AG09309 (cell line): ENCODE data around the gene CCL2.

Experiments
- DNase-seq: peaks from one replicate; pipeline ENCODE4 v3.0.0-alpha.2; 2010; ENCODE audit warnings: low read depth
- H3K4me3 ChIP-seq: 2 replicates; pipeline ENCODE4 v1.5.1; 2011; ENCODE audit warnings: mild to moderate bottlenecking, low read depth, low read length, moderate library complexity; ENCODE audit not compliant: control insufficient read depth
- TF ChIP-seq, protein P1 (sequence below): IDR thresholded peaks from 2 replicates; pipeline ENCODE4 v1.5.1; 2011; ENCODE audit warnings: mild to moderate bottlenecking, low read depth, low read length, inconsistent platforms; ENCODE audit not compliant: insufficient read depth, control insufficient read depth; ENCODE audit errors: missing control alignments

CCL2 gene

DNA sequence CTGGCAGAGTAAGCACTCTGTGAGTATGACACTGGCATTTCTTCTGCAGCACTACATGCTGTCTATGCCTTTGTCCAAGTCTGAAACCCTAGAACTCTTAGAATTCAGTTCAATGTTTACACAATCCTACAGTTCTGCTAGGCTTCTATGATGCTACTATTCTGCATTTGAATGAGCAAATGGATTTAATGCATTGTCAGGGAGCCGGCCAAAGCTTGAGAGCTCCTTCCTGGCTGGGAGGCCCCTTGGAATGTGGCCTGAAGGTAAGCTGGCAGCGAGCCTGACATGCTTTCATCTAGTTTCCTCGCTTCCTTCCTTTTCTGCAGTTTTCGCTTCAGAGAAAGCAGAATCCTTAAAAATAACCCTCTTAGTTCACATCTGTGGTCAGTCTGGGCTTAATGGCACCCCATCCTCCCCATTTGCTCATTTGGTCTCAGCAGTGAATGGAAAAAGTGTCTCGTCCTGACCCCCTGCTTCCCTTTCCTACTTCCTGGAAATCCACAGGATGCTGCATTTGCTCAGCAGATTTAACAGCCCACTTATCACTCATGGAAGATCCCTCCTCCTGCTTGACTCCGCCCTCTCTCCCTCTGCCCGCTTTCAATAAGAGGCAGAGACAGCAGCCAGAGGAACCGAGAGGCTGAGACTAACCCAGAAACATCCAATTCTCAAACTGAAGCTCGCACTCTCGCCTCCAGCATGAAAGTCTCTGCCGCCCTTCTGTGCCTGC lies at the start of gene CCL2:
Gene CCL2 (plus strand): TSS at position 635 of the 730 bp plus-strand sequence. CDS start 65 bp downstream, at position 700.
- no peak for DNase-seq
- TF ChIP-seq, protein P1, sequence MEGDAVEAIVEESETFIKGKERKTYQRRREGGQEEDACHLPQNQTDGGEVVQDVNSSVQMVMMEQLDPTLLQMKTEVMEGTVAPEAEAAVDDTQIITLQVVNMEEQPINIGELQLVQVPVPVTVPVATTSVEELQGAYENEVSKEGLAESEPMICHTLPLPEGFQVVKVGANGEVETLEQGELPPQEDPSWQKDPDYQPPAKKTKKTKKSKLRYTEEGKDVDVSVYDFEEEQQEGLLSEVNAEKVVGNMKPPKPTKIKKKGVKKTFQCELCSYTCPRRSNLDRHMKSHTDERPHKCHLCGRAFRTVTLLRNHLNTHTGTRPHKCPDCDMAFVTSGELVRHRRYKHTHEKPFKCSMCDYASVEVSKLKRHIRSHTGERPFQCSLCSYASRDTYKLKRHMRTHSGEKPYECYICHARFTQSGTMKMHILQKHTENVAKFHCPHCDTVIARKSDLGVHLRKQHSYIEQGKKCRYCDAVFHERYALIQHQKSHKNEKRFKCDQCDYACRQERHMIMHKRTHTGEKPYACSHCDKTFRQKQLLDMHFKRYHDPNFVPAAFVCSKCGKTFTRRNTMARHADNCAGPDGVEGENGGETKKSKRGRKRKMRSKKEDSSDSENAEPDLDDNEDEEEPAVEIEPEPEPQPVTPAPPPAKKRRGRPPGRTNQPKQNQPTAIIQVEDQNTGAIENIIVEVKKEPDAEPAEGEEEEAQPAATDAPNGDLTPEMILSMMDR = no peak
- peak within 1 kb of the TSS; percentile 56 for H3K4me3 ChIP-seq

DNA sequence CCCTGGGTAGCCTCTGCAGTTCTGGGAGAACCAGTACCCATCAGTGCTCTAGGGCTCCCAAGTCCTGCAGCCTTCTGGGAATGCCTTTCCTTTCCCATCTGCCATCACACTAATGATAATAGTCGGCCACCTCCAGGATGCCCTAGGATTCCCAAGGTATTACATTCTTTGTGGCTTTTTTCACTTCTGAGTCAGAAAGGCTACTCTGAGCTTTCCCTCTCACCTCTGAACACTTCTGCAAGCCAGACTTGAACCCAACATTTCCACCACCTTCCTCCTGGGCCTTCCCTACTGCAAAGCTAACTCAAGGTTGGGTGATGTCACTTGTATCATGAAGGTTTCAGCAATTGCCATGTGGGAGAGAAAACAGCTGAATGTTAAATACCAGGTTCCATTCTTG lies 49.7 kb upstream of the CCL2 start:
- TF ChIP-seq, protein P1 = no peak
- DNase-seq = no peak
- no peak overlapping the region for H3K4me3 ChIP-seq

DNA sequence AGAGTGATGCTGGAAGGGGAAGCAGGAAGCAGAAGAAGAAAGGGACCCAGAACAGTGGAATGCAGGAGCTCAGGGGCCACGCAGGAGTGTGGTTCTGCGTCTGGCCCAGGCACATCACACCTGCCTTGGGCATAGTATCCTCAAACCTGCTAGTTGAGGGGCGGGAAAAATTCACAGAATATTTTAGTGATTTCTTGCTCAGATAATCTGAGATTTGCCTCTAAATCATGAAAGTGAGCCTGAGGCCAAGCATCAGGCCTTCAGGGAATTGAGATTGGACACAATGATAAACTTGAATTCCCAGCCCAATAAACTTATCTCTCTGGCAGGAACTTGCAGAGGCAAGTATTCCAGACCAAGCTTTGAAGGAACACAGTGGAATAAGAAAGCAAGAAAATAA lies 48.5 kb upstream of the CCL2 start:
- no peak for DNase-seq
- no peak overlapping the region for H3K4me3 ChIP-seq
- TF ChIP-seq, protein P1 = no peak

DNA sequence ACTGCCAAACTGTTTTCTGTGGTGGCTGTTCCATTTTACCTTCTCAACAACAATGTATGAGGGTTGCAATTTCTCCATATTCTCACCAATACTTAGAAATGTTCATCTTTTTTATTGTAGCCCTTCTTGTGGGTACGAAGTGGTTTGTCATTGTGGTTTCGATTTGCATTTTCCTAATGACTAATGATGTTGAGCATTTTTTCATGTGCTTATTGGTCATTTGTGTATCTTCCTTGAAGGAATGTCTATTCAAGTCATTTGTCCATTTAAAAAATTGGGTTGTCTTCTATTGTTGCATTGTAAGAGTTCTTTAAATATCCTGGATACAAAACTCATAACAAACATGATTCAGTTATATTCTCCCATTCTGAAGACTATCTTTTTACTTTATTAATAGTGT lies 47.5 kb upstream of the CCL2 start:
- TF ChIP-seq, protein P1 = no peak
- no peak overlapping the region for H3K4me3 ChIP-seq
- no peak for DNase-seq

DNA sequence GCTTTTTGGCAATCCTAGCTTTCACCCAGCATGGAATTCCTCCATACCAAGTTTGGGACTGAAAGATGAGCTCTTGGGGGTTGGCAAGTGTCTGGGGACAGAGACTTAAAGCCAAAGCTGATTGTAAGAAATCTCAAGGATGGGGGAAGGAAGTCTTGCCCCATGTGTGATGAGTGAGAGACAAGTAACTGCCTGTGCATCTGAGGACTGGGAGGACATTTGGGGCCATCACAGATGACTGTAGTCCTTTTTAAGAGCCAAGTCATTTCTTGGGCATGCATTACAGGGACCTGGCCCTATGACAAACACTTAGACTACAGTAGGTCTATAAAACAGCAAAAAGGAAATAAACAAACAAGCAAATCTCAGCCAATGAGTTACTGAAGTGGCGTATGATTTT lies 36.3 kb upstream of the CCL2 start:
- DNase-seq = no peak
- no peak overlapping the region for H3K4me3 ChIP-seq
- TF ChIP-seq, protein P1 = no peak

DNA sequence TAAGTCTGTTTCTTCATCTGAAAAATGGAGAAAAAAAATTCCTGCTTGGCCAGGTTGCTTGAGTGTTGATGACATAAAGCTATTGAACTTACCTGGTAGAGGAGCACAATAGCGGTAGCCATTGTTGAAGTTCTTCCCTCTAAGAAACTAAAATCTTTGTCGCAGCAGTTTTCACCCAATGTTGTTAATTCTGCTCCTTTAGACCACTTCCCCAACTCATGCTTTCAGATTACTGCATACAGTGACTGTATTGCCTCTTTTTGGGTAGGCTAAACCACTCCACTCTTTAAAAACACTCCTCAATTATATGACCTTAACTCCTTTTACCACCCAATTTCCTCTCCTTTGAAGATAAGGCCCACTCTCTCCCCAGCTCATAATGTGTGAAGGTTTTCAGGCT lies 35.7 kb upstream of the CCL2 start:
- no peak for DNase-seq
- no peak overlapping the region for H3K4me3 ChIP-seq
- TF ChIP-seq, protein P1 = no peak
